GM12874 (cell line): ENCODE results near the gene KDM3B.

Experiments used
- TF ChIP-seq, protein P1 (sequence below): IDR thresholded peaks from 2 replicates; pipeline ENCODE4 v1.5.1; 2011; ENCODE audit warnings: low read depth, mild to moderate bottlenecking, control low read depth, low read length, moderate library complexity; ENCODE audit not compliant: insufficient read depth

KDM3B gene

DNA sequence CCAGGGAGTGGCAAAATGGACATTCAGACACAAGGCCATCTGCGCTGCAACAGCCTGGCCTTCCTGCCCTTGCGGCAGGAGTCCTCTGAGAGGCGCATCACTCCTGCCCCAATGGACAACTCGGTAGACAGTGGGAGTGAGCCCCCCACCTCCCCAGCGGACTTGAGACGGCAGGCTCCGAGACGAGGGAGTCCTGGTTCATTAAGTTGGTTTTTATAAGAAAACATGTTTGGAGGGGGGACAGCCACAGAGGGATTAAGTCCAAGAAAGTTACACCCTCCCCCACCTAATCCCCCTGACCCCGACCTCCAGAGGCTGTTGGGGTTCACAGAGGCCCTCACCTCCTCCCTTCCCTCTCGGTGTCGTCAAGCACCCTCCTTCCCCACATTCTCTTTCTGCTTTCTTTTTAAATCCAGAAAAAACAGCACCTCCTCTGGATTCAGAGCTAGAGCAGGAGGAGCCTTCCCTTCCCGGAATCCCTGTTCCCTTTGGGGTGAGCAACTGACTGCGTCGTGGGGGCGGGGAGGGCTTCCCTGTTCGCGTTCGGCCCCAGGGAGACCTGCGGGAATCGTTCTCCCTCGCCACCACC lies 111.0 kb downstream of the KDM3B start:
- TF ChIP-seq, protein P1, sequence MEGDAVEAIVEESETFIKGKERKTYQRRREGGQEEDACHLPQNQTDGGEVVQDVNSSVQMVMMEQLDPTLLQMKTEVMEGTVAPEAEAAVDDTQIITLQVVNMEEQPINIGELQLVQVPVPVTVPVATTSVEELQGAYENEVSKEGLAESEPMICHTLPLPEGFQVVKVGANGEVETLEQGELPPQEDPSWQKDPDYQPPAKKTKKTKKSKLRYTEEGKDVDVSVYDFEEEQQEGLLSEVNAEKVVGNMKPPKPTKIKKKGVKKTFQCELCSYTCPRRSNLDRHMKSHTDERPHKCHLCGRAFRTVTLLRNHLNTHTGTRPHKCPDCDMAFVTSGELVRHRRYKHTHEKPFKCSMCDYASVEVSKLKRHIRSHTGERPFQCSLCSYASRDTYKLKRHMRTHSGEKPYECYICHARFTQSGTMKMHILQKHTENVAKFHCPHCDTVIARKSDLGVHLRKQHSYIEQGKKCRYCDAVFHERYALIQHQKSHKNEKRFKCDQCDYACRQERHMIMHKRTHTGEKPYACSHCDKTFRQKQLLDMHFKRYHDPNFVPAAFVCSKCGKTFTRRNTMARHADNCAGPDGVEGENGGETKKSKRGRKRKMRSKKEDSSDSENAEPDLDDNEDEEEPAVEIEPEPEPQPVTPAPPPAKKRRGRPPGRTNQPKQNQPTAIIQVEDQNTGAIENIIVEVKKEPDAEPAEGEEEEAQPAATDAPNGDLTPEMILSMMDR: no peak

DNA sequence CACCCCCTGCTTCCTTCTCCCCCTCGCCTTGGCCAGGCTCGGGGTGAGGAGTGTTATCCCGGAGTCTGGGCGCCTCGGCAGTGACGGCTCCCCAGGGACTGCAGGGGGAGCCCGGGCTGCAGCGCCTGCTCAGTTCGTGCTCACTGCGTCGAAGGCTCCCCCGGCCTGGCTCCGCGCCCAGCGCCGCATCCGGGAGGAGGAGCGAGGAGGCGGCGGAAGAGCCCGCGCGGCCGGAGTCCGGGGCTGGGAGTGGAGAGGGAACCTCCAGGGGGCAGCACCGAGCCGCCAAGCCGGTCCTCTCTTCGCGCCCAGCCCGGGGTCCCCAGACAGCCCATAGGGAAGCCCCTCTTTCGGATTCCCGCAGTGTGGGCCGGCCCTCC lies 111.5 kb downstream of the KDM3B start:
- TF ChIP-seq, protein P1: peak; percentile 90

DNA sequence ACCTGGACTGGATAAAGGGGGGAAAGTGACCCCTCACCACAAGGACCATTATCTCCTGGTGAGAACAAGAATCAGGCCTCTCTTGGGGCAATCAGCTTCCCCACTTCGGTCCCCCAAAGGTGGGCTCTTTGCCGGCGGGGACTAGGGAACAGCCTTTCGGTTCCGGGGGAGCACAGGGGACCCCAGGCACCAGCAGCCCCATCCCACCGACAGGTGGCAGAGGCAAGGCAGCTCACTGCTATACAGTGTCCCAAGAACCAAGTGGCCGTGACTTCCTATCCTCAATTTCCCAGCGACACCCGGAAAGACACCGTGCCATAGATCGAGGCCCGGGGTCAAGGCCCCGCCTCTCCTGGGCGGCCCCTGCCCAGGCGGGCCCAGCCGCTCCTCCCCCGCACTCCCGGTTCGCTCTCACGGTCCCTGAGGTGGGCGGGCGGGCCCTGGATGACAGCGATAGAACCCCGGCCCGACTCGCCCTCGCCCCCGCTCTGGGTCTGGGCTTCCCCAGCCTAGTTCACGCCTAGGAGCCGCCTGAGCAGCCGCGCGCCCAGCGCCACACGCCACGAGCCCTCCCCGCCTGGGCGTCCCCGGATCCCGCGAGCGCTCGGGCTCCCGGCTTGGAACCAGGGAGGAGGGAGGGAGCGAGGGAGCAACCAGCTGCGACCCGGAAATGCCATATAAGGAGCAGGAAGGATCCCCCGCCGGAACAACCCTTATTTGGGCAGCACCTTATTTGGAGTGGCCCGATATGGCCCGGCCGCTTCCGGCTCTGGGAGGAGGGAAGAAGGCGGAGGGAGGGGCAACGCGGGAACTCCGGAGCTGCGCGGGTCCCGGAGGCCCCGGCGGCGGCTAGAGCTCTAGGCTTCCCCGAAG lies 112.1 kb downstream of the KDM3B start:
- TF ChIP-seq, protein P1: no peak

DNA sequence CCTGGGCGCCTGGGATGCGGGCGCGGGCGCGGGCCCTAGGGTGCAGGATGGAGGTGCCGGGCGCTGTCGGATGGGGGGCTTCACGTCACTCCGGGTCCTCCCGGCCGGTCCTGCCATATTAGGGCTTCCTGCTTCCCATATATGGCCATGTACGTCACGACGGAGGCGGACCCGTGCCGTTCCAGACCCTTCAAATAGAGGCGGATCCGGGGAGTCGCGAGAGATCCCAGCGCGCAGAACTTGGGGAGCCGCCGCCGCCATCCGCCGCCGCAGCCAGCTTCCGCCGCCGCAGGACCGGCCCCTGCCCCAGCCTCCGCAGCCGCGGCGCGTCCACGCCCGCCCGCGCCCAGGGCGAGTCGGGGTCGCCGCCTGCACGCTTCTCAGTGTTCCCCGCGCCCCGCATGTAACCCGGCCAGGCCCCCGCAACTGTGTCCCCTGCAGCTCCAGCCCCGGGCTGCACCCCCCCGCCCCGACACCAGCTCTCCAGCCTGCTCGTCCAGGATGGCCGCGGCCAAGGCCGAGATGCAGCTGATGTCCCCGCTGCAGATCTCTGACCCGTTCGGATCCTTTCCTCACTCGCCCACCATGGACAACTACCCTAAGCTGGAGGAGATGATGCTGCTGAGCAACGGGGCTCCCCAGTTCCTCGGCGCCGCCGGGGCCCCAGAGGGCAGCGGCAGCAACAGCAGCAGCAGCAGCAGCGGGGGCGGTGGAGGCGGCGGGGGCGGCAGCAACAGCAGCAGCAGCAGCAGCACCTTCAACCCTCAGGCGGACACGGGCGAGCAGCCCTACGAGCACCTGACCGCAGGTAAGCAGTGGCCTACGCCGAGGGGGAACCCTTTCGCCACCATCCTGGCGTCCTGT lies 113.0 kb downstream of the KDM3B start, which contains the start of gene EGR1:
Gene EGR1, plus strand, starts transcription at position 219 of the 864 bp plus-strand sequence. Its CDS starts 283 bp downstream, at position 502.
- TF ChIP-seq, protein P1: no peak

DNA sequence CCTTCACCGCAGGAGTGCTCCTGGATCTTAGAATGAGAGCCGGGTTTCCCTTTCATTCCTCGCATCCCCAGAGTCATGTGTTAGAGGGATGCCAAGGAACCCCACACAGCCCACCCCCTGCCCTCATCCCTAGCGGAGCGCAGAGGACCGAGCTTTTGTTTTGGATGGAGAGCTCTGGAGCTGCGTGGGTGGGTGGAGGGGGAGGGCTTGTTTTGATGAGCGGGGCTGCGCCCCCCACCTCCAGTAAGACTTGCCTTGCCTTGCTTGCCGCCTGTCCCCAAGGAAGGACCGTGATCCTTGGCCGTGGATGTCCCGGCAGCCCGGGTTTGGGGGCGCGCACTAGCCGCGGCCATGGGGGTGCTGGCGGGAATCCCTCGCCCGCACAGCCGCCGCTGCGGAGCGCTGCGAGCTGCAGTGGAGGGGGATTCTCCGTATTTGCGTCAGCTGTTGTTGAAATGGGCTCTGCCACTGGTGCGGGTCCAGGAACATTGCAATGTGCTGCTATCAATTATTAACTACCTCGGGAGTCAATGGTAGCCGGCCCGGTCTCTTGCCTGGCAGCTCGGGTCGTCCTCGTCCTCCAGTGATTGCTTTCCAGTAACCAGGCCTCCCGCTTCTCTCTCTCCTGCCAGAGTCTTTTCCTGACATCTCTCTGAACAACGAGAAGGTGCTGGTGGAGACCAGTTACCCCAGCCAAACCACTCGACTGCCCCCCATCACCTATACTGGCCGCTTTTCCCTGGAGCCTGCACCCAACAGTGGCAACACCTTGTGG lies 113.8 kb downstream of the KDM3B start:
- TF ChIP-seq, protein P1: no peak

DNA sequence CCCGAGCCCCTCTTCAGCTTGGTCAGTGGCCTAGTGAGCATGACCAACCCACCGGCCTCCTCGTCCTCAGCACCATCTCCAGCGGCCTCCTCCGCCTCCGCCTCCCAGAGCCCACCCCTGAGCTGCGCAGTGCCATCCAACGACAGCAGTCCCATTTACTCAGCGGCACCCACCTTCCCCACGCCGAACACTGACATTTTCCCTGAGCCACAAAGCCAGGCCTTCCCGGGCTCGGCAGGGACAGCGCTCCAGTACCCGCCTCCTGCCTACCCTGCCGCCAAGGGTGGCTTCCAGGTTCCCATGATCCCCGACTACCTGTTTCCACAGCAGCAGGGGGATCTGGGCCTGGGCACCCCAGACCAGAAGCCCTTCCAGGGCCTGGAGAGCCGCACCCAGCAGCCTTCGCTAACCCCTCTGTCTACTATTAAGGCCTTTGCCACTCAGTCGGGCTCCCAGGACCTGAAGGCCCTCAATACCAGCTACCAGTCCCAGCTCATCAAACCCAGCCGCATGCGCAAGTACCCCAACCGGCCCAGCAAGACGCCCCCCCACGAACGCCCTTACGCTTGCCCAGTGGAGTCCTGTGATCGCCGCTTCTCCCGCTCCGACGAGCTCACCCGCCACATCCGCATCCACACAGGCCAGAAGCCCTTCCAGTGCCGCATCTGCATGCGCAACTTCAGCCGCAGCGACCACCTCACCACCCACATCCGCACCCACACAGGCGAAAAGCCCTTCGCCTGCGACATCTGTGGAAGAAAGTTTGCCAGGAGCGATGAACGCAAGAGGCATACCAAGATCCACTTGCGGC lies 114.6 kb downstream of the KDM3B start:
- TF ChIP-seq, protein P1: no peak
